ENCODE results near the gene AGGF1.

Gene AGGF1

DNA sequence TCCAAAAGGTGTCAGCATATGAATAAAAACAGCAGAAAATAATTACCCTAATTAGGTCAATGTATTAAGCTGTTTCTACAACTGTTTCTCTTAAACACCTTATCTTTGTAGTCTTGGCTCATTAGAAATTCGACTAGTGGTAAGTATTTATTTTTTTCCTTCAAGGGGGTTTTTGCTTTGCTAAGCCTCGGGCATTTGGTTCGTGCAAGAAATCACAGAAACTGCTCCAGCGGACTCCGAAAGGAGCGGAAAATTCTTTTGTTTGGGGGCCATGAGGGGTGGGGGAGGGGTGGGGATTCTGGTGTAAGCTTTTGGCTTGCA is 56.1 kb downstream of the AGGF1 start:
- ChIA-PET CTCF (interaction anchor here (0.6 kb wide), 1 partner anchor 1880 kb away, joined by 4 read pairs; no protein-coding TSS in a partner anchor), POLR2A (interaction anchor here (0.6 to 2.5 kb wide), 8 partner anchors 9 to 406 kb away, joined by 3 to 13 read pairs (median 4); partner anchors contain the start of genes AGGF1 and WDR41)
- TF ChIP-seq FOXM1 (IDR thresholded peaks at IDR 0.05; ENCODE audit: borderline replicate concordance): no peak
- no peak for TF ChIP-seq FOXK2 (IDR thresholded peaks at IDR 0.05)
- TF ChIP-seq TARDBP (IDR thresholded peaks at IDR 0.05): no peak
- no peak for TF ChIP-seq FOXA1 (IDR thresholded peaks at IDR 0.05)
- no peak for TF ChIP-seq SP1 (IDR thresholded peaks at IDR 0.05)
- TF ChIP-seq NFRKB (IDR thresholded peaks at IDR 0.05): no peak
- no peak for TF ChIP-seq SUZ12 (IDR thresholded peaks at IDR 0.05)
- no peak for TF ChIP-seq ARNT (IDR thresholded peaks at IDR 0.05)
- TF ChIP-seq CTBP1 (IDR thresholded peaks at IDR 0.05; ENCODE audit: borderline replicate concordance): no peak
- TF ChIP-seq, protein P1, sequence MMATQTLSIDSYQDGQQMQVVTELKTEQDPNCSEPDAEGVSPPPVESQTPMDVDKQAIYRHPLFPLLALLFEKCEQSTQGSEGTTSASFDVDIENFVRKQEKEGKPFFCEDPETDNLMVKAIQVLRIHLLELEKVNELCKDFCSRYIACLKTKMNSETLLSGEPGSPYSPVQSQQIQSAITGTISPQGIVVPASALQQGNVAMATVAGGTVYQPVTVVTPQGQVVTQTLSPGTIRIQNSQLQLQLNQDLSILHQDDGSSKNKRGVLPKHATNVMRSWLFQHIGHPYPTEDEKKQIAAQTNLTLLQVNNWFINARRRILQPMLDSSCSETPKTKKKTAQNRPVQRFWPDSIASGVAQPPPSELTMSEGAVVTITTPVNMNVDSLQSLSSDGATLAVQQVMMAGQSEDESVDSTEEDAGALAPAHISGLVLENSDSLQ (IDR thresholded peaks at IDR 0.05): no peak
- no peak for TF ChIP-seq ELF4 (IDR thresholded peaks at IDR 0.05)
- TF ChIP-seq LEF1 (IDR thresholded peaks at IDR 0.05; ENCODE audit: borderline replicate concordance): no peak
- TF ChIP-seq L3MBTL2 (conservative IDR thresholded peaks at IDR 0.05): no peak; the same call in none of the 2 replicates
- TF ChIP-seq HDGF (IDR thresholded peaks at IDR 0.05; ENCODE audit: borderline replicate concordance): no peak
- no peak for TF ChIP-seq ZNF384 (IDR thresholded peaks at IDR 0.05)
- TF ChIP-seq BHLHE40 (IDR thresholded peaks at IDR 0.05; ENCODE audit: borderline replicate concordance): no peak
- DNase-seq (ENCODE audit: extremely low spot score): no peak

DNA sequence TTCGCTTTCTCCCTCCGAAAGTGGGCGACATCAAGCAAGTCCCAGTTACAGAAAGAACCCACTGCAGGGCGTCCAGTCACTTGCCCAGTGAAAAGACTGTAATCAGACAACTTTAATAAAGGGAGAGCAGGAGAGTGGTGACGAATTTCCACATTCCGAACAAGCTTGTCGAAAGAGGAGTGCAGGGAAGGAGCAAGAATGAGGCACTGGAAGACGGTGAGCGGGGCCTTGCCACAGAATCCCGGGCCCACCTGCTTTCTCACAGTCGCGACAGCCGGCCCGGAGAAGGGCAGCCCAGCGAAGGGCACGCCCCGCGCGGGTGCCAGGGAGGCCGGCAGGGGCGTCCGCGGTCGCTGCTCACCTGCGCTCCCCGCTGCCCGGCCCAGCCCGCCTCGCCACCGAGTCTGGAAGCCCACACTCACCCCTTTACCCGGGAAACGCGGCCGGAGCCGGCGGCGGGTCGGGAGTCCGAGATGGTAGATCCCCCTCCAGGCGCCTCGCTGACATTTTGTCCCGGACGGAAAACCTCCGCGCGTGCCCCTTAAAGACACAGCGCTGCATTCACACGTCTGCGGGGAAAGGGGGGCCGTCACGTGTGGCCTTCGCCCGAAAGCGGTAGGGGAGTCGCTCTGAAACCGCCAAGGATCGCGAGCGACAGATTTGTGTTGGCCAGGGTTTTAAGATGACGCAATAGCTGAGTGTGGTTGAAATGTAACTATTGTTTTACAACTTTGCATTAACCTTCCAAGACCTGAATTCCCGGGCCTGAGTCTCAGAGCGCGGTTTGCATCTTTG is 56.7 kb downstream of the AGGF1 start, which contains the start of gene ZBED3:
ZBED3 (minus strand) TSS at position 597 of the 795 bp plus-strand sequence. CDS start 9,407 bp downstream, outside the sequence.
- peak; percentile 71 for DNase-seq (ENCODE audit: extremely low spot score)
- TF ChIP-seq L3MBTL2 (conservative IDR thresholded peaks at IDR 0.05): peak; percentile 90
- no peak for TF ChIP-seq ZNF384 (IDR thresholded peaks at IDR 0.05)
- TF ChIP-seq ARNT (IDR thresholded peaks at IDR 0.05): no peak
- POLR2A ChIA-PET: interaction anchor here (0.6 to 2.5 kb wide), 12 partner anchors 10 to 405 kb away, joined by 3 to 13 read pairs (median 4); partner anchors contain the start of genes AGGF1 and WDR41
- CTCF ChIA-PET: interaction anchor here (0.6 kb wide), 1 partner anchor 1880 kb away, joined by 4 read pairs; no protein-coding TSS in a partner anchor

DNA sequence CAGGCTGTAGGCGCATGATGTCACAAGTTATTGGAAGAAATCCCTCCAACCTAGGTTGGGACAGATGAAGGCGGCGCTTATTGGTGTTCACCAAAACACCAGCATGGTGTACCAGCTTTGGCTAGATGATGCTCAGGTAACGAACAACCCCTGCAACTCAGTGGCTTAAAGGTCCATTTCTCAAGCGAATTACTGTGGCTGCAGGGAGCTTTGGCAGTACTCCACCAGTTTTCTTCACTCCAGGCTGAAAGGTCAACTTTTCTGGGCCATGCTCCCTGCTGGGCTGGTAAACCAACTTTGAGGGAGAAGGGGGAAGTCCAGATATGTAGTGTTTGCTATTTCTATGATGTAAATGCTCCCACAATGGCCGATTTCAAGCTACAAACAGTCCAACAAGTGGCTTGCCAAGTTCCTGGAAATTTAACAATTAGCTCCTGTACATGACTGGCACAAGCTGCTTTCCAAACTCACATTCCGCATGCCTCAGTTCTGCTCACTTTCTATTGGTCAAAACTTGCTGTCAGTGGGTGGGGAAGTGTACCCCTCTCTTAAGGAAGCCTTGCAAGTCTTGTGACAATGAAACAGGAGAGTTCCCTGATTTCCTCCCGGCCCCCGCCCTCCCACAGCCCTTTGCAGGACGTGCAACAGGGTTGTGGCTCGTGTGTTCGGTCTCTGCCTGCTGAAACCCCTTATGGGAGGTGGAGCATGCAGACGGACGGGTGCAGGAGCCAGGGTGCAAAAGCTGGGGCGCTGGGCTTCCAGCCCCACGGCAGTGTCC is 57.5 kb downstream of the AGGF1 start:
- ChIA-PET POLR2A (interaction anchor here (0.6 to 2.5 kb wide), 9 partner anchors 12 to 410 kb away, joined by 3 to 13 read pairs (median 5); partner anchors contain the start of genes AGGF1 and WDR41), CTCF (no interaction called here)
- TF ChIP-seq L3MBTL2 (conservative IDR thresholded peaks at IDR 0.05) (0 out of 2 replicates have a peak, but pooled peaks have one; percentile 1), TARDBP (IDR thresholded peaks at IDR 0.05) (no peak)
- no peak for DNase-seq (ENCODE audit: extremely low spot score)

DNA sequence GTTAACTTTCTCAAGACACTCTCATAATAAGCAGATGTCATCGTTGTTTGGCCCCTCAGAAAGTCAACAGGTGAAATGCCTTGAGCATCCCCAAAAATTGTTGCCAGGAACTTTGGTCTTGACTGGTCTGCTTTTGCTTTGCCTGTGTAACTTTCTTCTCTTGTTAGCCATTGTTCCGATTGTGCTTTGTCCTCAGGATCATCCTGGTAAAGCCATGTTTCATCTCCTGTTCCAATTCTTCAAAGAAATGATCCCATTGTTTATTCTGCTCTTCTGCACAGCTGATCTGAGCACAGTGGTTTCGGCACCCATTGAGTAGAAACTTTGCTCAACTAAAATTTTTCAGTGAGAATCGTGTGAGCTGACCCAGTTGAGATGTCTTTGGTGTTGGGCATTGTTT is 65.0 kb downstream of the AGGF1 start:
- CTCF ChIA-PET: no interaction called here
- POLR2A ChIA-PET: no interaction called here
- DNase-seq (ENCODE audit: extremely low spot score): no peak
- no peak for TF ChIP-seq FOXA1 (IDR thresholded peaks at IDR 0.05)
- no peak for TF ChIP-seq NFRKB (IDR thresholded peaks at IDR 0.05)
- no peak for TF ChIP-seq L3MBTL2 (conservative IDR thresholded peaks at IDR 0.05)
- TF ChIP-seq LEF1 (IDR thresholded peaks at IDR 0.05; ENCODE audit: borderline replicate concordance): no peak
- TF ChIP-seq, protein P1 (IDR thresholded peaks at IDR 0.05): no peak
- TF ChIP-seq TARDBP (IDR thresholded peaks at IDR 0.05): no peak

DNA sequence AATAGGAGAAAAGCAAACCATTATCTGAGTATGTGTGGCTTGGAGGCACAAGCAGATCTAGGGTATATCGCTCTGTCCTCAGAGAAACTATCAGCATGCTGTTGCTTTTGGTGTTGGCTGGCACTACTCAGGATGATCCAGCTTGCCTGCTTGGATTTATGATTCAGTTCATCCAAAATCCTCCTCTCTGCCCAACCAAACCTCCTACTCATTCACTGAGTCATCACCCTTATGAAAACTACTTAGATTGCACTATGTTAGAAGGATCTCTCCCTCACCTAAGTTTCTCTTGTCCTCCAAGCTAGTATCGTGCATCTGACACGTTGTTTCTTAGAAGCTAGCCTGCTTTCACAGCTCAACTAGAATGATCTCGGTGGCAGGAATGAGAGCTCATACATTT is 71.1 kb downstream of the AGGF1 start:
- CTCF ChIA-PET: no interaction called here
- POLR2A ChIA-PET: interaction anchor here (3.3 kb wide), 1 partner anchor 14 kb away, joined by 13 read pairs; the partner anchor contains the start of gene ZBED3
- TF ChIP-seq FOXM1 (IDR thresholded peaks at IDR 0.05; ENCODE audit: borderline replicate concordance): no peak
- TF ChIP-seq SP1 (IDR thresholded peaks at IDR 0.05): no peak
- no peak for TF ChIP-seq FOXA1 (IDR thresholded peaks at IDR 0.05)
- no peak for TF ChIP-seq NFRKB (IDR thresholded peaks at IDR 0.05)
- TF ChIP-seq TARDBP (IDR thresholded peaks at IDR 0.05): no peak
- TF ChIP-seq FOXK2 (IDR thresholded peaks at IDR 0.05): no peak
- TF ChIP-seq, protein P1 (IDR thresholded peaks at IDR 0.05): no peak
- no peak for TF ChIP-seq CTBP1 (IDR thresholded peaks at IDR 0.05; ENCODE audit: borderline replicate concordance)
- TF ChIP-seq ELF4 (IDR thresholded peaks at IDR 0.05): no peak
- TF ChIP-seq LEF1 (IDR thresholded peaks at IDR 0.05; ENCODE audit: borderline replicate concordance): no peak
- TF ChIP-seq ZNF384 (IDR thresholded peaks at IDR 0.05): no peak
- TF ChIP-seq L3MBTL2 (conservative IDR thresholded peaks at IDR 0.05): no peak
- TF ChIP-seq BHLHE40 (IDR thresholded peaks at IDR 0.05; ENCODE audit: borderline replicate concordance): no peak
- TF ChIP-seq HDGF (IDR thresholded peaks at IDR 0.05; ENCODE audit: borderline replicate concordance): no peak
- TF ChIP-seq SUZ12 (IDR thresholded peaks at IDR 0.05): no peak
- TF ChIP-seq ARNT (IDR thresholded peaks at IDR 0.05): no peak
- no peak for DNase-seq (ENCODE audit: extremely low spot score)

DNA sequence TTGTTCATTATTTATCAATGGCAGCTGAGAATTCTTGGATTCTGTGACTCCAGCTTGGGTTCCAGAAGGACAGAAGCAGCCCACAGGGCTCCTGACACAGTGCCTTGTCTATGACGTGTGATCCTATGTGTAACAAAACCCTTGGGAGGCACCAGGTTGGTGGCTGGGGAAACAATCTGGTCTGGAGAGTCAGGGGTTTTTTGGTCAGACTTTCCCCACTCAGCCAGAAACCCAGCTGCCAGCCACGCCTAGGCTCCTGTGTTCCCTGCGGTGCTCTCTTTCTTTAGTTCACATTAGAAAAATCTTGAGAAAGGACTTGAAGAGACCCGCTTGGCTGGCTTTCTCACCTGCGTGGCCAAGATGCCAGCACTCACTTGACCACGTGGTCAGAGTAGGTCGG is 72.3 kb downstream of the AGGF1 start:
- ChIA-PET POLR2A (interaction anchor here (1.1 kb wide), 1 partner anchor 17 kb away, joined by 3 read pairs; no protein-coding TSS in a partner anchor), CTCF (no interaction called here)
- TF ChIP-seq BHLHE40 (IDR thresholded peaks at IDR 0.05; ENCODE audit: borderline replicate concordance) (no peak), ZNF384 (IDR thresholded peaks at IDR 0.05) (no peak), TARDBP (IDR thresholded peaks at IDR 0.05) (no peak), L3MBTL2 (conservative IDR thresholded peaks at IDR 0.05) (no peak), LEF1 (IDR thresholded peaks at IDR 0.05; ENCODE audit: borderline replicate concordance) (no peak), CTBP1 (IDR thresholded peaks at IDR 0.05; ENCODE audit: borderline replicate concordance) (no peak)
- no peak for DNase-seq (ENCODE audit: extremely low spot score)

All from HEK293T (cell line).